Mesothelial cell of epicardium (in vitro differentiated cells): ENCODE data around the gene IL1RN. TPM values are rescaled to one million over a fixed set of nuclear protein-coding genes. Genes with fewer than 3 reads are reported as not detected.

Experiments
- DNase-seq, 2 experiments: peaks; one replicate each; pipeline ENCODE4 v3.0.0; 2021; ENCODE audit warnings: low spot score in 2 of 2; ENCODE audit not compliant: unreplicated experiment in 2 of 2
- H3K27ac Mint-ChIP-seq: 2 replicates; pipeline ENCODE4 v1.8.0; 2021; ENCODE audit warnings: mixed read lengths
- H3K27me3 Mint-ChIP-seq: 2 replicates; pipeline ENCODE4 v1.8.0; 2021; ENCODE audit warnings: low read depth, mixed read lengths
- H3K36me3 Mint-ChIP-seq: 2 replicates; pipeline ENCODE4 v1.8.0; 2021; ENCODE audit warnings: mixed read lengths
- H3K4me1 Mint-ChIP-seq: 2 replicates; pipeline ENCODE4 v1.8.0; 2021; ENCODE audit warnings: mixed read lengths
- H3K4me3 Mint-ChIP-seq: 2 replicates; pipeline ENCODE4 v1.8.0; 2021; ENCODE audit warnings: mild to moderate bottlenecking, moderate library complexity, mixed read lengths
- H3K9me3 Mint-ChIP-seq: 2 replicates; pipeline ENCODE4 v1.8.0; 2021; ENCODE audit warnings: mixed read lengths
- CTCF ChIP-seq: fragments of 200-600 bp; sonication (generic); IDR thresholded peaks from one replicate; pipeline ENCODE4 v1.5.0; 2021; ENCODE audit warnings: antibody characterized with exemption; ENCODE audit not compliant: unreplicated experiment
- total RNA-seq: library from RNA; stranded (reverse); gene quantifications from 3 replicates; pipeline ENCODE4 v1.2.1, GENCODE V29; 2021

The IL1RN gene
- total RNA-seq, 1 donor from 2014 or later = not detected

- no peak for TF ChIP-seq CTCF
- H3K27me3 Mint-ChIP-seq = peaks cover 8% of the 10 kb centered on the region
- H3K4me3 Mint-ChIP-seq = no peak overlapping the region
- H3K27ac Mint-ChIP-seq = no peak overlapping the region
- no peaks in the 10 kb centered on the region for H3K36me3 Mint-ChIP-seq
- no peak for DNase-seq
- H3K4me1 Mint-ChIP-seq = no peaks in the 10 kb centered on the region
- peaks cover 22% of the 10 kb centered on the region for H3K9me3 Mint-ChIP-seq
Measured at GRCh38 chr2:113144259-113144658, 16.9 kb downstream of the IL1RN start.

GRCh38 chr2:113148606-113149552, 21.5 kb downstream of the IL1RN start:
- TF ChIP-seq CTCF = no peak

GRCh38 chr2:113149553-113150257, 22.3 kb downstream of the IL1RN start:
- peaks cover 8% of the 10 kb centered on the region for H3K27me3 Mint-ChIP-seq
- TF ChIP-seq CTCF = no peak
- no peaks in the 10 kb centered on the region for H3K36me3 Mint-ChIP-seq
- H3K4me3 Mint-ChIP-seq = no peak overlapping the region
- DNase-seq = no peak
- peaks cover 15% of the 10 kb centered on the region for H3K9me3 Mint-ChIP-seq
- no peaks in the 10 kb centered on the region for H3K4me1 Mint-ChIP-seq
- H3K27ac Mint-ChIP-seq = no peak overlapping the region

More at GRCh38 chr2:113148606-113149552, 21.5 kb downstream of the IL1RN start:
- H3K27ac Mint-ChIP-seq = no peak overlapping the region
- peaks cover 22% of the 10 kb centered on the region for H3K9me3 Mint-ChIP-seq
- peaks cover 8% of the 10 kb centered on the region for H3K27me3 Mint-ChIP-seq
- no peak for DNase-seq
- no peaks in the 10 kb centered on the region for H3K4me1 Mint-ChIP-seq
- H3K36me3 Mint-ChIP-seq = no peaks in the 10 kb centered on the region
- H3K4me3 Mint-ChIP-seq = no peak overlapping the region

GRCh38 chr2:113150258-113150601, 22.8 kb downstream of the IL1RN start:
- Mint-ChIP-seq H3K36me3 (no peaks in the 10 kb centered on the region), H3K9me3 (peaks cover 10% of the 10 kb centered on the region), H3K4me3 (no peak overlapping the region), H3K27ac (no peak overlapping the region), H3K4me1 (no peaks in the 10 kb centered on the region), H3K27me3 (peaks cover 7% of the 10 kb centered on the region)
- DNase-seq = no peak
- TF ChIP-seq CTCF = no peak

GRCh38 chr2:113155331-113155730, 27.9 kb downstream of the IL1RN start:
- Mint-ChIP-seq H3K27me3 (peaks cover 2% of the 10 kb centered on the region), H3K4me3 (no peak overlapping the region), H3K4me1 (peaks cover 17% of the 10 kb centered on the region), H3K9me3 (no peaks in the 10 kb centered on the region), H3K36me3 (no peaks in the 10 kb centered on the region), H3K27ac (no peak overlapping the region)
- no peak for TF ChIP-seq CTCF
- DNase-seq = no peak
